GM12891 (cell line): Measurements from ENCODE around the gene OLR1.
"Not testable (repeated sequence)": the region's sequence is repeated elsewhere in the genome, so short reads cannot be mapped to it uniquely, and the experiment has no call there.

Source experiments
- DNase-seq: peaks from one replicate; pipeline ENCODE4 v3.0.0; 2011; ENCODE audit warnings: low spot score; ENCODE audit not compliant: insufficient read length
- FAIRE-seq: peaks from 2 replicates; lab custom pipeline; 2011; peaks lifted over from hg19 to GRCh38; lab: Jason Lieb, UNC
- PAX5 ChIP-seq: IDR thresholded peaks from 2 replicates; pipeline ENCODE4 v1.6.1; 2011; ENCODE audit warnings: low read length, moderate library complexity, mild to moderate bottlenecking; ENCODE audit not compliant: insufficient read depth, severe bottlenecking
- POLR2A ChIP-seq: IDR thresholded peaks from 2 replicates; pipeline ENCODE4 v1.6.1; 2011; ENCODE audit warnings: low read depth, low read length, control low read depth
- POLR2AphosphoS5 ChIP-seq: IDR thresholded peaks from 2 replicates; pipeline ENCODE4 v1.6.1; 2011; ENCODE audit warnings: low read depth, low read length, control low read depth
- POU2F2 ChIP-seq: IDR thresholded peaks from 2 replicates; pipeline ENCODE4 v1.6.1; 2011; ENCODE audit warnings: low read depth, mild to moderate bottlenecking, control low read depth, low read length, moderate library complexity
- SPI1 ChIP-seq: IDR thresholded peaks from 2 replicates; pipeline ENCODE4 v1.6.1; 2011; ENCODE audit warnings: low read depth, low read length, control low read depth
- TAF1 ChIP-seq: IDR thresholded peaks from 2 replicates; pipeline ENCODE4 v1.6.1; 2011; ENCODE audit warnings: low read depth, low read length, control low read depth

Gene OLR1

GRCh38 chr12:10212739-10213131 lies 40.8 kb upstream of the OLR1 start, which contains the start of gene GABARAPL1:
Gene GABARAPL1, plus strand, starts transcription at chr12:10212877. Its CDS starts 253 bp downstream, at chr12:10213130.
- TF ChIP-seq POLR2A (no peak), POU2F2 (no peak), SPI1 (no peak), POLR2AphosphoS5 (no peak), PAX5 (no peak), TAF1 (no peak)
- FAIRE-seq = no peak
- peak; percentile 72 for DNase-seq

GRCh38 chr12:10211940-10212738 lies 40.2 kb upstream of the OLR1 start:
- DNase-seq (peak; percentile 40), FAIRE-seq (peak; percentile 50)
- TF ChIP-seq SPI1 = no peak
- TF ChIP-seq TAF1 = no peak
- no peak for TF ChIP-seq POLR2AphosphoS5
- no peak for TF ChIP-seq PAX5
- TF ChIP-seq POLR2A = no peak
- TF ChIP-seq POU2F2 = no peak

- FAIRE-seq (no peak), DNase-seq (no peak)
- no peak for TF ChIP-seq TAF1
These were observed 39.4 kb upstream of the OLR1 start for GRCh38 chr12:10211101-10211939.

- TF ChIP-seq POLR2AphosphoS5 = no peak
- no peak for TF ChIP-seq SPI1
- TF ChIP-seq POU2F2 = no peak
- no peak for TF ChIP-seq POLR2A
- no peak for TF ChIP-seq PAX5
- no peak for TF ChIP-seq TAF1
- FAIRE-seq (no peak), DNase-seq (no peak)
These were observed 38.3 kb upstream of the OLR1 start for GRCh38 chr12:10210225-10210624.

- DNase-seq (no peak), FAIRE-seq (no peak)
- TF ChIP-seq POLR2A (no peak), PAX5 (no peak), POU2F2 (no peak), SPI1 (no peak), TAF1 (no peak), POLR2AphosphoS5 (no peak)
These were observed 35.2 kb upstream of the OLR1 start for GRCh38 chr12:10207136-10207535.

GRCh38 chr12:10205220-10205807 lies 33.4 kb upstream of the OLR1 start:
- TF ChIP-seq POLR2AphosphoS5 (no peak), SPI1 (no peak), POU2F2 (no peak), PAX5 (no peak), TAF1 (no peak), POLR2A (no peak)
- no peak for FAIRE-seq
- DNase-seq = no peak

- FAIRE-seq, DNase-seq: not testable (repeated sequence)
These were observed 32.6 kb upstream of the OLR1 start for GRCh38 chr12:10204495-10204894.

GRCh38 chr12:10197879-10198278 lies 25.9 kb upstream of the OLR1 start:
- no peak for DNase-seq
- TF ChIP-seq PAX5 (no peak), POU2F2 (no peak), TAF1 (no peak), POLR2A (no peak), POLR2AphosphoS5 (no peak), SPI1 (no peak)
- no peak for FAIRE-seq

GRCh38 chr12:10196210-10196609 lies 24.3 kb upstream of the OLR1 start:
- DNase-seq (peak; percentile 32), FAIRE-seq (peak; percentile 71)
- TF ChIP-seq POLR2A (no peak), POU2F2 (0 out of 2 replicates have a peak, but pooled peaks have one; percentile 25)
